Measurements from ENCODE around the gene HOXA11.

The HOXA11 gene

DNA sequence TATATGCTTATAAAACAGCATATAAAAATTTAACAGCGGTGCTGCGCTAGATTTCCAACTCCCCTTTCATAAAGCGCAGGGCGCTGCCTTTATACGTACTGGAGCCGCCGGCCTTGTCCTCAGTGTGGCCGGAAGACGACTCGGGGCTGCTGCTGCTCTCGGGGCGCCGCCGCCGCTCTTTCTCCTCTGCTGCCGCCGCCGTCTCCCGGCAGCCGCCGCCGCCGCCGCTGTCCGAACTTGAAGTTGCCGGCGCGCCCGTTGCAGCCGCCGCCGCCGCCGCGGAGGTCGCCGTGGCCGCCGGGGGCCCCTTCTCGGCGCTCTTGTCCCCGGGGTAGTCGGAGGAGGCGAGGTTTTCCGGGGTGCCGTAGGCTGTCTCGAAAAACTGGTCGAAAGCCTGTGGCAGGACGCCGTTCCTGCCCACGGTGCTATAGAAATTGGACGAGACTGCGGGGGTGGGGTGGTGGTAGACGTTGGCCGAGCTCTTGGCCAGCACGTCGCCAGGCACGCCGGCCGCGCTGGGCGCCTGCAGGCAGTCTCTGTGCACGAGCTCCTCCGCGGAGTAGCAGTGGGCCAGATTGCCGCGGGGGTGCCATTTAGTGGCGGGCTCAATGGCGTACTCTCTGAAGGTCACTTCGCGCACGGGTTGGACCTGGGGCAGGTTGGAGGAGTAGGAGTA is 557 bp downstream of the HOXA11 start:
- H3K4me3 ChIP-seq (ENCODE audit: low read depth, low read length): peak overlapping the region; percentile 77
- TF ChIP-seq, protein P1, sequence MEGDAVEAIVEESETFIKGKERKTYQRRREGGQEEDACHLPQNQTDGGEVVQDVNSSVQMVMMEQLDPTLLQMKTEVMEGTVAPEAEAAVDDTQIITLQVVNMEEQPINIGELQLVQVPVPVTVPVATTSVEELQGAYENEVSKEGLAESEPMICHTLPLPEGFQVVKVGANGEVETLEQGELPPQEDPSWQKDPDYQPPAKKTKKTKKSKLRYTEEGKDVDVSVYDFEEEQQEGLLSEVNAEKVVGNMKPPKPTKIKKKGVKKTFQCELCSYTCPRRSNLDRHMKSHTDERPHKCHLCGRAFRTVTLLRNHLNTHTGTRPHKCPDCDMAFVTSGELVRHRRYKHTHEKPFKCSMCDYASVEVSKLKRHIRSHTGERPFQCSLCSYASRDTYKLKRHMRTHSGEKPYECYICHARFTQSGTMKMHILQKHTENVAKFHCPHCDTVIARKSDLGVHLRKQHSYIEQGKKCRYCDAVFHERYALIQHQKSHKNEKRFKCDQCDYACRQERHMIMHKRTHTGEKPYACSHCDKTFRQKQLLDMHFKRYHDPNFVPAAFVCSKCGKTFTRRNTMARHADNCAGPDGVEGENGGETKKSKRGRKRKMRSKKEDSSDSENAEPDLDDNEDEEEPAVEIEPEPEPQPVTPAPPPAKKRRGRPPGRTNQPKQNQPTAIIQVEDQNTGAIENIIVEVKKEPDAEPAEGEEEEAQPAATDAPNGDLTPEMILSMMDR (IDR thresholded peaks at IDR 0.05; ENCODE audit: low read depth, low read length): no peak
- peak; percentile 46 for TF ChIP-seq POLR2A (IDR thresholded peaks at IDR 0.05; ENCODE audit: extremely low read depth, insufficient read length)
- TF ChIP-seq, protein P2, sequence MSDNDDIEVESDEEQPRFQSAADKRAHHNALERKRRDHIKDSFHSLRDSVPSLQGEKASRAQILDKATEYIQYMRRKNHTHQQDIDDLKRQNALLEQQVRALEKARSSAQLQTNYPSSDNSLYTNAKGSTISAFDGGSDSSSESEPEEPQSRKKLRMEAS (IDR thresholded peaks at IDR 0.05; ENCODE audit: low read depth, low read length): peak; percentile 48; the same call in 1 of the 2 replicates
- peak; percentile 62; the same call in 1 of the 2 replicates for TF ChIP-seq MYC (IDR thresholded peaks at IDR 0.05; ENCODE audit: low read depth, low read length)
- DNase-seq (ENCODE audit: low read depth): peak; percentile 82

DNA sequence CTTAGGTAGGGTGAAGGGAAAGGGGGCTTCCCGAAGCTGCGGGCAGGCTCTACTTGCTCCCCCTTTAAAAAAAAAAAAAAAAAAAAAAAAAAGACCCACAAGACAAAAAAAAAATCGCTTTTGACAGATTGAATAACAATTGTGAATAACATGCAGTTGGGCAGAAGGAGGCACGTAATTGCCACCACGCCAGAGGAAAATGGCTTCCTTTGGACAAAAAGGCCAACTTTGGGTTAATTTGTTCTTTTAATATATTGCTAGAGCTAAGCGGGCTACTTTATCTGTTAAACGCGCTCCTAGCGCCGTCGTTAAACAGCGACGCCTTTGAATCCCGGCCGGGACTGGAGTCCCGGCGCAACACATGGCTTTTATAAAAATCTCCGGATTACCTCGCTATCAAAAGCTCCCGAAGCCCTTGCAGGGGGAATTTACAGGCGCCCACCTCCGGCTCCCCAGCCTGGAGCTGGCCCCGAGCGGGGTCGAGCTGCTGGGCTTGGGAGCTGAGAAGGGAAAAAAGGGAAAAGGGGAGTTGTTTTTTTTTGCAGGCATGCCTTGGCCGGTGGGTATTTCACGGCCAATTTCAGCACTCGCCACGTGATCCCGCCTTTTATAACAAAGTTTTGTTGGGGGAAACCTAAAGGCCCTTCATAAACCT is 1.2 kb downstream of the HOXA11 start:
- DNase-seq (ENCODE audit: low read depth): peak; percentile 78
- TF ChIP-seq MYC (IDR thresholded peaks at IDR 0.05; ENCODE audit: low read depth, low read length) (peak; percentile 68), POLR2A (IDR thresholded peaks at IDR 0.05; ENCODE audit: extremely low read depth, insufficient read length) (no peak)
- TF ChIP-seq, protein P1 (IDR thresholded peaks at IDR 0.05; ENCODE audit: low read depth, low read length): peak; percentile 16
- TF ChIP-seq, protein P2 (IDR thresholded peaks at IDR 0.05; ENCODE audit: low read depth, low read length): peak; percentile 78
- H3K4me3 ChIP-seq (ENCODE audit: low read depth, low read length): peak overlapping the region; percentile 74

DNA sequence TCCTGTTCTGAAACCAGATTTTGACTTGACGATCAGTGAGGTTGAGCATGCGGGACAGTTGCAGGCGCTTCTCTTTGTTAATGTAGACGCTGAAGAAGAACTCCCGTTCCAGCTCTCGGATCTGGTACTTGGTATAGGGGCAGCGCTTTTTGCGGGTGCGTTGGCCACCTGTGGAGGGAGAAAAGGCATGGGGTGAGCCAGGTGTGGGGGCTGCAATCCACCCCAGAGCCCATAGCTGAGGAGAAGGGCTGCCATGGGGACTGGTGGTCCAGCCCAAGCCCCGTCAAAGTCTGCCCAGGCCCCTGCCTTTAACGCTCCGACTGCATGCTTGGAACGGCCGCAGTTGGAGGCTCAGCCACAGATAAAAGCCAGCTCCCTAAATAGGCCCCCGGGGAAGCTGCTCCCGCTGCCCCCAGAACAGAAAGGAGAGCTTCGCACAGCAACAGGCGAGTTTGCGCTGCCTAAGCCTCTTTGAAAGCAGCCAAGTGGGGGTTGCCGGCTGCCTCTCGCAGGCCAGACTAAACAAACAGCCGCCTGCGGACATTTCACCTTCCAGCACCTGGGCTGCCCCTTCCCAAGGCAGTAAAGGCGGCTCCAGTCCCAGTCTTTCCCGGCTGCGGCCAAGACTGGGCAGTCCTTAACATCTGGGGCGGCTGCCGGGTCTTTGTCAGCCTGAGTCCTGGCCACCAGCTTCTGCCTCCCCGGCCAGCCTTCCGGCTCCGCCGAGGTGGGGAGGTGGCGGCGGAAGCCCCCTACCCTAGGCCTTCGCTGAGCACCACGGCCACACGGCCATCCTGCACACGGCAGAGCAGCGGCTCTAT is 2.0 kb downstream of the HOXA11 start:
- DNase-seq (ENCODE audit: low read depth): peak; percentile 61
- peak overlapping the region; percentile 74 for H3K4me3 ChIP-seq (ENCODE audit: low read depth, low read length)
- TF ChIP-seq, protein P1 (IDR thresholded peaks at IDR 0.05; ENCODE audit: low read depth, low read length): no peak

DNA sequence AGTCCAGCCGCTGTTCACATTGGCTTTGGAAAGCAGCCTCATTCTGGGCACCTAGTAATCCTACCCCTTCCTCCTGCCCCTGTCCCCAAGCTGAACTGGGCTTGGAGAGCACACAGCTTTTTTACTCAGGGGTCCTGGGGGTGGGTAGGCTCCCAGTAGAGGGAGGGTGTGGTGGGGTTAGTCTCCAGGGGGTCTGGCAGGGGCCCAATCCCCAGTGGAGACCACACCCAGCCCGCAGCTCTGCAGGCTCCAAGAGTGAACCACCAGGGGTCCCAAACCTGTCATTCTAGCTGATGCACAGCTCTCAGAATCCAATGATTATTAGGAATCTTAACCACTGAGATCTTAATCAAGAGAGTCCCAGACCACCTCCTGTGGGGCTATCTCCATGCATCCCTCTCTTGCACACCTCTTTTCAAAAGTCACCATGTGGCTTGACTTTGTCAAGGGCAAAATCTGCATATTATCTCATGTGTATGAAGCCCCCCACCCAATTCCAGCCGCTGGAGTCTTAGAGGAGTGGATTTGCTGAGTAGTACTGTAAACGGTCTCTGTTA is 2.7 kb downstream of the HOXA11 start:
- H3K4me3 ChIP-seq (ENCODE audit: low read depth, low read length): no peak overlapping the region
- DNase-seq (ENCODE audit: low read depth): no peak
- TF ChIP-seq, protein P1 (IDR thresholded peaks at IDR 0.05; ENCODE audit: low read depth, low read length): no peak
- TF ChIP-seq MYC (IDR thresholded peaks at IDR 0.05; ENCODE audit: low read depth, low read length) (no peak), POLR2A (IDR thresholded peaks at IDR 0.05; ENCODE audit: extremely low read depth, insufficient read length) (no peak)
- TF ChIP-seq, protein P2 (IDR thresholded peaks at IDR 0.05; ENCODE audit: low read depth, low read length): no peak

DNA sequence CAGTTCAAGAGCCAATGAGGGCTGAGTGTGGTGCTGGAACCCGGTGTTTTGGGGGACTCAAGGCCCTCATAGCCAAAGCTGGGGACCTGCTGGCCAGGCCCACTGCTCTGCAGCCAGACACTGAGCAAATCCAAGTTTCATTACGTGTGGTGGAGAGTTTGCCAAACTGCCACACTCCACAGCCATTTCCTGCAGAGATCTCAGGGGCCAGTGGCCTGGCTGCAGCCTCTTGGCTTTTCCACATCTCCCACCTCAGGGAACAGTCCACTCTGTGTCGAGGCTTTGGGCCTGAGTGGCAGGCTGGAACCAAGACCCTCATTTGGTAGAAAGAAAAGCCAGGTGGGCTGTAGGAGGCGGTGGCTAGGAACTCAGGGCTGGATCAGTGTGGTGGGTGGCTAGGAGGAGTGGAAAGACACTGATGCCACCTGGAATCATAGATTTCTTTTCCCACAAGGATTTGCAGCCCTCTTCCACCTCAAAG is 3.2 kb downstream of the HOXA11 start:
- TF ChIP-seq POLR2A (IDR thresholded peaks at IDR 0.05; ENCODE audit: extremely low read depth, insufficient read length) (no peak), MYC (IDR thresholded peaks at IDR 0.05; ENCODE audit: low read depth, low read length) (no peak)
- TF ChIP-seq, protein P2 (IDR thresholded peaks at IDR 0.05; ENCODE audit: low read depth, low read length): no peak
- TF ChIP-seq, protein P1 (IDR thresholded peaks at IDR 0.05; ENCODE audit: low read depth, low read length): no peak
- DNase-seq (ENCODE audit: low read depth): no peak
- H3K4me3 ChIP-seq (ENCODE audit: low read depth, low read length): no peak overlapping the region
